GM10266 (cell line): ENCODE data around the gene GABRP.

Source experiments
- DNase-seq: peaks from one replicate; pipeline ENCODE4 v3.0.0; 2012; ENCODE audit errors: extremely low spot score
- TF ChIP-seq, protein P1 (sequence below): IDR thresholded peaks from 2 replicates; pipeline ENCODE4 v1.5.1; 2012; ENCODE audit warnings: mild to moderate bottlenecking, low read depth; ENCODE audit not compliant: control insufficient read depth, insufficient read depth; ENCODE audit errors: missing control alignments

GABRP gene

DNA sequence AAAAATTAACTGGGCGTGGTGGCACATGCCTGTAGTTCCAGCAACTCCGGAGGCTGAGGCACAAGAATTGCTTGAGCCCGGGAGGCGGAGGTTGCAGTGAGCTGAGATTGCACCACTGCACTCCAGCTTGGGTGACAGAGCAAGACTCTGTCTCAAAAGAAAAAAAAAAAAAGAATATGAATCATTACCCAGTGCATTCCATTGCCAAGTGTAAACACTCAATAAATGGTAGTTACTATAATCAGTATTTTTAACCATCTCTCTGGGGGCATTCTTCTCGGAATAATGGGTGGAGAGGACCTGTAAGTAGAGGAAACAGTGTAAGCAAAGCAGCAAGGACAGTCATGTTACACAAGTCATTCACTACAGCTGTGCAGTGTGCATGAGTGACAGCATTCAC is 64.5 kb downstream of the GABRP start:
- no peak for DNase-seq
- TF ChIP-seq, protein P1, sequence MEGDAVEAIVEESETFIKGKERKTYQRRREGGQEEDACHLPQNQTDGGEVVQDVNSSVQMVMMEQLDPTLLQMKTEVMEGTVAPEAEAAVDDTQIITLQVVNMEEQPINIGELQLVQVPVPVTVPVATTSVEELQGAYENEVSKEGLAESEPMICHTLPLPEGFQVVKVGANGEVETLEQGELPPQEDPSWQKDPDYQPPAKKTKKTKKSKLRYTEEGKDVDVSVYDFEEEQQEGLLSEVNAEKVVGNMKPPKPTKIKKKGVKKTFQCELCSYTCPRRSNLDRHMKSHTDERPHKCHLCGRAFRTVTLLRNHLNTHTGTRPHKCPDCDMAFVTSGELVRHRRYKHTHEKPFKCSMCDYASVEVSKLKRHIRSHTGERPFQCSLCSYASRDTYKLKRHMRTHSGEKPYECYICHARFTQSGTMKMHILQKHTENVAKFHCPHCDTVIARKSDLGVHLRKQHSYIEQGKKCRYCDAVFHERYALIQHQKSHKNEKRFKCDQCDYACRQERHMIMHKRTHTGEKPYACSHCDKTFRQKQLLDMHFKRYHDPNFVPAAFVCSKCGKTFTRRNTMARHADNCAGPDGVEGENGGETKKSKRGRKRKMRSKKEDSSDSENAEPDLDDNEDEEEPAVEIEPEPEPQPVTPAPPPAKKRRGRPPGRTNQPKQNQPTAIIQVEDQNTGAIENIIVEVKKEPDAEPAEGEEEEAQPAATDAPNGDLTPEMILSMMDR: no peak

DNA sequence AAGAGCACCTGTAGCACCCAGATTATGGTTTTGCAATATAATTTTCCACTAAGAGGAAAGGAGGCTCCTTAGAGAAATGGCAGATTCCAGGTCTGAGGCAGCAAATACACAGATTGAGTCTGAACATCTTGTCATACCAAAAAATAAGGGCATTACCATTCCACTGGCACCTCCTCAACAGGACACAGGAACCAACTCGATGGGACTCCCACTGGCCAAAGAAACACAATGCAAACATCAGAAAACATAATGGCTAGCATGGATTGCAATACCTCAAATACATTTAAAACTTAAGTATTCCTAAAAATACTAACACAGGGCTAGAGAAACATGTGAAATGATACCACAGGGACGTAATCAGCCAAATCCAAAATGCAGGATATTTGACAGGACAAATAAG is 65.8 kb downstream of the GABRP start:
- TF ChIP-seq, protein P1: no peak
- no peak for DNase-seq

DNA sequence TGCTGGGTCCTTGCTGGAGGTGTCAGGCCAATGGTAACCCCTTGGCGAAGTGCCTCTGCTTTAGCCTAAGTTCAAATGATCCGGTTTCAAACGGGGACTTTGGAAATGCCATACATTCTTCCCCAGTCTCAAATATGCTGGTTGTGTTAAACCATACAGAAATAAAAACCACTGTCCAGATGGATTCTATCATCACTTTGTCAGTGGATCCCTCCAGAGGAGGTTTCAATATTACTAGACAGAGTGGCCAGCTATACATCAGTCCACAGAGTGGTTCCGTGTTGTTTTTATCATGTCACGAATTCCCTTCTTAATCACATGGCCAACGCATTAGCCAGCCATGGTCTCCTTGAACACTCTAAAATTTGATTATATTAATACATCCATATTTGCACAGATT is 71.0 kb downstream of the GABRP start:
- DNase-seq: no peak
- TF ChIP-seq, protein P1: no peak

DNA sequence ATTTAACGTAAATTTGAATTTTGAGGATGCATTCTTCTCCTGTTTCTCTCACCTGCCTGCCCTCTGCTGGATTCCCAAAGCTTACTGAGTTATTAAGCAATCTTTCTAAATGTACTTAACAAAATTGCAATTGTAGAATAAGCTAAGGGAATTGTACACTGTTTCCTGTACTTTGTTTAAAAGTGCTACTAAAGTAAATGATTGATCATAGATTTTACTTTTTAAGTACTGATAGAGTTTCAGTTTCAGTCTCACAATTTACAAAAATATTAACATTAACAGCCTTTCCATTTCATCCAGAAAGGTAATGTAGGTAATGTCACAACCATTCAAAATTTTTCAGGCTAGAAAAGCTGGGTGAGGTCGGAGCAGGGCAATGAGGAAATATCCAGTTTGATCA is 73.5 kb downstream of the GABRP start:
- DNase-seq: no peak
- TF ChIP-seq, protein P1: no peak

DNA sequence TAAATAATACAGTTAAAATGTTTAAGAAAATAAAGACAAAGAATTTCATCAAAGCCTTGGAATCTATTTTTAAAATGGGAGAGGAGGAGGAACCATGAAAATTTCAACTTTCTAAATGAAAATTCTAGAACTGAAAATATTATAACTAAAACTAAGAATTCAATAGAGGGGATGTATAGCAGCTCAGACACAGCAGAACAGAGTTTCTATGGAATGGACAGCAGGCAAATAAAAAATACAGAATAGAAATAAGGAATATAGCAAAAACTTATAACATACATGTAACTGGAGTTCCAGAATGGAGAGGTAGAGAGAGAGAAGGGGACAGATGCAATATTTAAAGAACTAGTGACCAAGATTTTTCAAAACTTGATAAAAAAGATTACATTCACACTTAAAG is 76.9 kb downstream of the GABRP start:
- no peak for DNase-seq
- TF ChIP-seq, protein P1: no peak

DNA sequence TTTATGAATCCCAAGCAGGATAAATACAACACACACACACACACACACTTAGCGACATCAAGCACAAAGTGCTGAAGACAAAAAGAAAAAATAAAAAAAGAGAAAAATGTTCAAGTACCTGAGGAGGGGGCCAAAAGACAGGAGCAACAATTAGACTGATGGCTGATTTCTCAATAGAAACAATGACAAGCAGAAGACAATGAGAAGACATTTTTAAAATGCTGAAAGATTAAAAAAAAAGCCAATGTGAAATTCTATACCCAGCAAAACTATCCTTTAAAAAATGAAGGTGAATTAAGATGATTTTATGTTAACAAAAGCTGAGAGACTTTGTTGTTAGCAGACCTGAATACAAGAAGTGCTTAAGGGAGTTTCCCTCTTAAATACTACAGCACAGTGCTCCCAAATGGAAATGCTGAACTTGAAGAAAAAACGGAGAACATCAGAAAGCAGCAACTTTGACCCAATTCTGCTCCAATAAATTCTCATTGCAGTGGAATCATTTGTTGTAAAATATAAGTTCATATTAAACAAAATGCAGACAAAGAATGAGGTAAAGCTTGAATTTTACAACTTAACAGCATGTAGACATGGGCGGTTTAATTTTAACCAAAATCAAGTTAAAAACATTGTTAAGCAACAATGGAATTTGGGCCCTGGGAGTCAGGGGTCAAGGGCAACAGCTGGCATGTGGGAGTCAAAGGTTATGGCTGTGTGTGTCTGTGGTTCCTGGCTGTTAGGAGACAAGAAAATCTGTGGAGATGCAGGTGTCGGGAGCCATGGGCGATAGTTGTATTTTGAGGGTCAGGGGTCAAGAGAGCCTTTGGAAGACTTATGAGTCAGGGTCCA is 77.5 kb downstream of the GABRP start:
- DNase-seq: no peak

DNA sequence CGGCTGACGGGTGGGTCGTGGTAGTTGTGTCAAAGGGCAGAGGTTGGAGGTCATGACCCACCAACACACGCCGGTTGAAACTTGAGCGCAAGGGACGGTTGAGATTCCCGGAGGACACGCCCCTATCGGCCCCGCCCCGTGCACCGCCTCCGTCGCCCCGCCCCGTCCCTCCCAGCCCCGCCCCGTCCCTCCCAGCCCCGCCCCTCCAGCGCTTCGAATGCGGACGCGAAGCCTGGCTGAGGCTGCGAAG is 78.1 kb downstream of the GABRP start:
- no peak for DNase-seq

More for the DNA sequence above, 77.5 kb downstream of the GABRP start:
- TF ChIP-seq, protein P1: no peak

More for the DNA sequence above, 78.1 kb downstream of the GABRP start:
- TF ChIP-seq, protein P1: no peak
